K562 (cell line): Measurements from ENCODE around the gene TUBB6. TPM values are rescaled to one million over a fixed set of nuclear protein-coding genes. Genes with fewer than 3 reads are reported as not detected.

Source experiments
- ATAC-seq: fragments of 200-7000 bp; cut with Tn5 transposase; 3 replicates; pipeline ENCODE4 v1.9.1; 2020; ENCODE audit warnings: moderate library complexity
- BruUV-seq: library from RNA; stranded (reverse); fragments of 400-500 nt; replicated peaks from 2 replicates; lab custom pipeline; 2021; lab: Mats Ljungman, UMichigan
- CTCF ChIA-PET: fragments of 300-600 bp; formaldehyde crosslinking; extraction: SDS; loops from one replicate; lab custom pipeline; 2021; ENCODE audit warnings: low intra/inter-chr PET ratio; lab: Yijun Ruan, JAX
- POLR2A ChIA-PET: fragments of 300-600, 350-650 bp; sonication (Branson Sonifier 250); formaldehyde crosslinking; extraction: SDS; loops from one replicate; lab custom pipeline; 2021; ENCODE audit warnings: antibody characterized with exemption, inconsistent platforms; lab: Yijun Ruan, JAX
- DNase-seq, 4 experiments: peaks; one replicate each; pipeline versions ENCODE4 v3.0.0 to v3.0.0-alpha.2; 2011 to 2018; ENCODE audit warnings: low spot score in 3 of 4, mixed read lengths in 3 of 4; ENCODE audit errors: extremely low read depth in 1 of 4
- FAIRE-seq: peaks from 2 replicates; lab custom pipeline; 2011; peaks lifted over from hg19 to GRCh38; lab: Jason Lieb, UNC
- H2AFZ ChIP-seq: 2 replicates; pipeline ENCODE4 v1.6.0; 2011; ENCODE audit warnings: low read depth, low read length, control low read depth, inconsistent platforms
- H3K27ac ChIP-seq: fragments of 200-600 bp; 3 replicates; pipeline ENCODE4 v1.8.0; 2011; ENCODE audit warnings: low read depth, mild to moderate bottlenecking, control low read depth, inconsistent platforms, low read length, moderate library complexity, mixed read lengths; ENCODE audit errors: extremely low read depth
- H3K27me3 ChIP-seq, 2 experiments: fragments of 300-600 bp in 1 of 2; 2 replicates in 1 of 2; 3 replicates in 1 of 2; pipeline versions ENCODE4 v1.6.0 to v1.8.0; 2011; ENCODE audit warnings: inconsistent platforms in 2 of 2, low read length in 2 of 2, mild to moderate bottlenecking in 1 of 2, mixed read lengths in 1 of 2, moderate library complexity in 1 of 2; ENCODE audit not compliant: control insufficient read depth in 2 of 2, insufficient read depth in 2 of 2
- H3K36me3 ChIP-seq: fragments of 300-600 bp; 3 replicates; pipeline ENCODE4 v1.8.0; 2011; ENCODE audit warnings: mild to moderate bottlenecking, low read length, inconsistent platforms; ENCODE audit not compliant: control insufficient read depth, insufficient read depth
- H3K4me1 ChIP-seq, 2 experiments: fragments of 200-600 bp in 1 of 2; replicated peaks in 1 of 2; 2 replicates in 1 of 2; 3 replicates in 1 of 2; pipeline versions ENCODE4 v1.5.1 to v1.8.0; 2011; ENCODE audit warnings: inconsistent platforms in 2 of 2, low read length in 2 of 2, mild to moderate bottlenecking in 1 of 2, mixed read lengths in 1 of 2, moderate library complexity in 1 of 2; ENCODE audit not compliant: control insufficient read depth in 2 of 2, insufficient read depth in 2 of 2
- H3K4me2 ChIP-seq: 2 replicates; pipeline ENCODE4 v1.6.1; 2011; ENCODE audit warnings: low read length, control low read depth, inconsistent platforms, mixed read lengths; ENCODE audit not compliant: insufficient read depth
- H3K4me3 ChIP-seq: fragments of 200-600 bp; sonication (generic), shearing (Covaris generic); 2 replicates; pipeline ENCODE4 v1.5.1; 2016; ENCODE audit warnings: control low read depth, inconsistent platforms
- H3K79me2 ChIP-seq: fragments of 200-600 bp; 3 replicates; pipeline ENCODE4 v1.8.0; 2011; ENCODE audit warnings: low read length, inconsistent platforms; ENCODE audit not compliant: control insufficient read depth, insufficient read depth
- H3K9ac ChIP-seq, 2 experiments: 2 replicates each; pipeline versions ENCODE4 v1.6.0 to v1.6.1; 2011; ENCODE audit warnings: low read depth in 2 of 2, low read length in 2 of 2, control low read depth in 1 of 2, inconsistent platforms in 1 of 2, mild to moderate bottlenecking in 1 of 2, mixed read lengths in 1 of 2; ENCODE audit not compliant: insufficient read depth in 1 of 2
- H3K9me1 ChIP-seq: one replicate; pipeline ENCODE4 v1.6.0; 2011; ENCODE audit warnings: inconsistent platforms, mild to moderate bottlenecking, low read length, moderate library complexity; ENCODE audit not compliant: control insufficient read depth, insufficient read depth
- H3K9me3 ChIP-seq: replicated peaks from 2 replicates; pipeline ENCODE4 v1.5.1; 2011; ENCODE audit warnings: low read depth, low read length, inconsistent platforms; ENCODE audit not compliant: control insufficient read depth, insufficient read depth
- H4K20me1 ChIP-seq: replicated peaks from 2 replicates; pipeline ENCODE4 v1.6.1; 2011; ENCODE audit warnings: low read length, inconsistent platforms, mixed read lengths; ENCODE audit not compliant: control insufficient read depth, insufficient read depth
- ARHGAP35 ChIP-seq: fragments of 450-650 bp; IDR thresholded peaks from 2 replicates; pipeline ENCODE4 v1.6.1; 2018; ENCODE audit not compliant: partially characterized antibody
- CBX3 ChIP-seq, 2 experiments: IDR thresholded peaks; 1 replicate in 1 of 2; 2 replicates in 1 of 2; pipeline ENCODE4 v1.6.1; 2012; ENCODE audit warnings: inconsistent platforms in 2 of 2, low read length in 2 of 2, borderline replicate concordance in 1 of 2, control low read depth in 1 of 2
- CTBP1 ChIP-seq: fragments of 450-650 bp; IDR thresholded peaks from 2 replicates; pipeline ENCODE4 v1.6.1; 2016; ENCODE audit warnings: borderline replicate concordance
- ESRRA ChIP-seq: fragments of 450-650 bp; IDR thresholded peaks from 2 replicates; pipeline ENCODE4 v1.6.1; 2014; ENCODE audit warnings: low read depth, mild to moderate bottlenecking, moderate library complexity, borderline replicate concordance
- HDAC6 ChIP-seq: IDR thresholded peaks from 2 replicates; pipeline ENCODE4 v1.6.1; 2012; ENCODE audit warnings: low read depth, mild to moderate bottlenecking, control low read depth, inconsistent platforms, low read length, moderate library complexity
- HMG20B ChIP-seq: fragments of 250-450 bp; sonication (Bioruptor Pico); IDR thresholded peaks from 2 replicates; pipeline ENCODE4 v1.5.0; 2021; ENCODE audit warnings: mild to moderate bottlenecking
- HSF4 ChIP-seq: fragments of 250-450 bp; sonication (Bioruptor Pico); IDR thresholded peaks from 2 replicates; pipeline ENCODE4 v2.1.2; 2022; ENCODE audit warnings: mild to moderate bottlenecking, moderate library complexity, borderline replicate concordance
- NUFIP1 ChIP-seq: fragments of 450-650 bp; IDR thresholded peaks from 2 replicates; pipeline ENCODE4 v1.6.1; 2018; ENCODE audit not compliant: partially characterized antibody
- PTBP1 ChIP-seq: fragments of 200-400 bp; formaldehyde crosslinking; IDR thresholded peaks from 2 replicates; pipeline ENCODE4 v1.6.1; 2017; ENCODE audit warnings: low read depth, low read length
- SIN3A ChIP-seq, 2 experiments: fragments of 150-350 bp in 1 of 2; IDR thresholded peaks; 2 replicates each; pipeline ENCODE4 v1.6.1; 2011 to 2016; ENCODE audit warnings: borderline replicate concordance in 2 of 2, low read depth in 2 of 2, low read length in 2 of 2, mild to moderate bottlenecking in 2 of 2, moderate library complexity in 2 of 2; ENCODE audit not compliant: control insufficient read depth in 1 of 2
- XRCC4 ChIP-seq: IDR thresholded peaks from one replicate; pipeline ENCODE4 v1.6.1; 2011; ENCODE audit not compliant: insufficient read depth, insufficient read length; ENCODE audit errors: extremely low read depth
- ZNF282 ChIP-seq: sonication (generic); formaldehyde crosslinking; IDR thresholded peaks from 2 replicates; pipeline ENCODE4 v1.8.1; 2023; ENCODE audit warnings: missing genetic modification reagents
- ZNF644 ChIP-seq: fragments of 200-800 bp; sonication (Bioruptor generic); IDR thresholded peaks from 2 replicates; pipeline ENCODE4 v1.6.1; 2016; ENCODE audit warnings: low read depth, missing genetic modification characterization, missing compliant biosample characterization
- WGBS: fragments of 100-300 bp; shearing (Covaris generic); methylation state at CpG from one replicate; pipeline ENCODE4 v1.1.6; 2016; ENCODE audit warnings: low coverage, mixed read lengths; ENCODE audit not compliant: insufficient coverage; ENCODE audit errors: missing lambda C conversion rate; 5-methylcytosine and 5-hydroxymethylcytosine counted together
- in situ Hi-C: fragments of 300-500 bp; cut with MboI; formaldehyde crosslinking; loops from 4 replicates; pipeline ENCODE4 v1.15.0; 2018; ENCODE audit warnings: inconsistent platforms, mixed read lengths
- intact Hi-C: fragments of 100-400 bp; cut with micrococcal nuclease; formaldehyde crosslinking; loops from 2 replicates; pipeline ENCODE4 v1.14.2; 2022
- polyA plus RNA-seq, 8 experiments: library from polyadenylated mRNA; depleted of rRNA in 4 of 8; stranded (reverse) in 5 of 8; unstranded in 3 of 8; fragments of >200 nt; fragmentation: Nextera tagmentation in 2 of 8; fragmentation: Illumina TruSeq in 1 of 8; extraction: Ambion mirVana in 2 of 8; extraction: Trizol in 1 of 8; gene quantifications; 2 replicates each; pipeline versions ENCODE4 v1.2.1 to v1.2.3, GENCODE V29; 2011 to 2014; ENCODE audit warnings: inconsistent platforms in 1 of 8, missing spikeins in 1 of 8
- total RNA-seq, 7 experiments: library from RNA; depleted of rRNA in 6 of 7; stranded (reverse); fragments of >200 nt in 6 of 7; fragmentation: Illumina TruSeq in 2 of 7; extraction: Trizol in 2 of 7; gene quantifications; 2 replicates each; pipeline versions ENCODE4 v1.2.1 to v1.2.3, GENCODE V29; 2011 to 2021; ENCODE audit warnings: low replicate concordance in 1 of 7
- TF ChIP-seq, protein P1 (sequence below): IDR thresholded peaks from 2 replicates; pipeline ENCODE4 v1.6.1; 2011; ENCODE audit not compliant: insufficient read length; ENCODE audit errors: extremely low read depth
- TF ChIP-seq, protein P2 (sequence below): fragments of 250-450 bp; sonication (Bioruptor Pico); IDR thresholded peaks from 2 replicates; pipeline ENCODE4 v1.8.0; 2022; ENCODE audit warnings: inconsistent platforms, mild to moderate bottlenecking, moderate library complexity, borderline replicate concordance

Gene TUBB6
- total and polyA plus RNA-seq, 9 of the 15 experiments (the other 6 are each of a cell fraction or from before 2014, with no cell fraction given), result 43.9 to 404 (median 81.1) TPM

DNA sequence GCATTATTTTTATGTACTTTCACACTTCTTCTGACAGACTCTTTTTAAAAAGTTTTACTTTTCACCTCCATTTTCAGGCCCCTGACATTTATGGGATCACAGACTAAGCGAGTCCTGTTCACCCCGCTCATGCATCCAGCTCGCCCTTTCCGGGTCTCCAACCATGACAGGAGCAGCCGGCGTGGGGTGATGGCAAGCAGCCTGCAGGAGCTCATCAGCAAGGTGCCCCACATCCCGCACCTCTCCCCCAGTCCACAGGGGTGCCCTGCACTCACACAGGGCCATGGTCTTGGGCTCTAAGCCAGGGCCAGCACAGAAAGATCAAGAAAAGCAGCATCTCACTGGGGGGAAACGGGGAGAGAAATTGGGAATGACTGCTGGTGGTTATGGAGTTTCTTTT, 45.3 kb upstream of the TUBB6 start:
- H3K4me2 ChIP-seq, result no peak overlapping the region
- H3K4me3 ChIP-seq, result no peak overlapping the region
- FAIRE-seq (no peak), DNase-seq (no peak)
- peaks cover 4 to 6% of the 10 kb centered on the region in 2 experiments; a peak in 3 of 5 replicates for H3K4me1 ChIP-seq
- WGBS, result 51% methylated on average over 8 of the region's 8 CpGs
- no peaks in the 10 kb centered on the region for H4K20me1 ChIP-seq
- CTCF ChIA-PET, result no interaction called here
- peaks cover 6 to 21% of the 10 kb centered on the region in 2 experiments; a peak in 3 of 5 replicates for H3K27me3 ChIP-seq
- no peak overlapping the region; a peak in 1 of 4 replicates for H3K9ac ChIP-seq
- no peaks in the 10 kb centered on the region for H3K9me3 ChIP-seq
- TF ChIP-seq HSF4 (CRISPR knock-in tag), result no peak
- TF ChIP-seq ZNF282 (CRISPR knock-in tag), result no peak
- no peak for TF ChIP-seq ARHGAP35
- TF ChIP-seq CBX3 (IDR thresholded peaks at IDR 0.05; ENCODE audit: borderline replicate concordance in 1 of 2, low read length in 2 of 2), result no peak
- no peak for TF ChIP-seq HDAC6
- TF ChIP-seq SIN3A (IDR thresholded peaks at IDR 0.05; ENCODE audit: borderline replicate concordance in 2 of 2, control insufficient read depth in 1 of 2, low read depth in 2 of 2, low read length in 2 of 2), result no peak
- TF ChIP-seq, protein P1, sequence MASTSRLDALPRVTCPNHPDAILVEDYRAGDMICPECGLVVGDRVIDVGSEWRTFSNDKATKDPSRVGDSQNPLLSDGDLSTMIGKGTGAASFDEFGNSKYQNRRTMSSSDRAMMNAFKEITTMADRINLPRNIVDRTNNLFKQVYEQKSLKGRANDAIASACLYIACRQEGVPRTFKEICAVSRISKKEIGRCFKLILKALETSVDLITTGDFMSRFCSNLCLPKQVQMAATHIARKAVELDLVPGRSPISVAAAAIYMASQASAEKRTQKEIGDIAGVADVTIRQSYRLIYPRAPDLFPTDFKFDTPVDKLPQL, result no peak
- TF ChIP-seq XRCC4, result no peak
- no peak for TF ChIP-seq PTBP1
- TF ChIP-seq, protein P2, sequence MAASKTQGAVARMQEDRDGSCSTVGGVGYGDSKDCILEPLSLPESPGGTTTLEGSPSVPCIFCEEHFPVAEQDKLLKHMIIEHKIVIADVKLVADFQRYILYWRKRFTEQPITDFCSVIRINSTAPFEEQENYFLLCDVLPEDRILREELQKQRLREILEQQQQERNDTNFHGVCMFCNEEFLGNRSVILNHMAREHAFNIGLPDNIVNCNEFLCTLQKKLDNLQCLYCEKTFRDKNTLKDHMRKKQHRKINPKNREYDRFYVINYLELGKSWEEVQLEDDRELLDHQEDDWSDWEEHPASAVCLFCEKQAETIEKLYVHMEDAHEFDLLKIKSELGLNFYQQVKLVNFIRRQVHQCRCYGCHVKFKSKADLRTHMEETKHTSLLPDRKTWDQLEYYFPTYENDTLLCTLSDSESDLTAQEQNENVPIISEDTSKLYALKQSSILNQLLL (CRISPR knock-in tag), result no peak
- no peak for TF ChIP-seq CTBP1
- TF ChIP-seq ESRRA, result no peak
- no peak for TF ChIP-seq NUFIP1
- no peak for TF ChIP-seq HMG20B (CRISPR knock-in tag)
- no peak for TF ChIP-seq ZNF644
- TF ChIP-seq, all 486 proteins: peak for 0
- BruUV-seq, result no TSS peak
- no peak overlapping the region for H3K27ac ChIP-seq
- H3K36me3 ChIP-seq, result no peaks in the 10 kb centered on the region
- intact Hi-C loops (no loop called here), in situ Hi-C loops (no loop called here)
- POLR2A ChIA-PET, result no interaction called here
- H2AFZ ChIP-seq, result peak overlapping the region; percentile 22; the same call in 1 of the 2 replicates
- H3K9me1 ChIP-seq, result no peaks in the 10 kb centered on the region
- H3K79me2 ChIP-seq, result no peaks in the 10 kb centered on the region
- ATAC-seq, result no peak; the same call in 2 of the 3 replicates
